Measurements from ENCODE around the gene GRID2IP. TPM values are rescaled to one million over a fixed set of nuclear protein-coding genes. Genes with fewer than 3 reads are reported as not detected.

The GRID2IP gene
- total and polyA plus RNA-seq, 8 donors, result 0.47 to 1.00 (median 0.66) TPM

DNA sequence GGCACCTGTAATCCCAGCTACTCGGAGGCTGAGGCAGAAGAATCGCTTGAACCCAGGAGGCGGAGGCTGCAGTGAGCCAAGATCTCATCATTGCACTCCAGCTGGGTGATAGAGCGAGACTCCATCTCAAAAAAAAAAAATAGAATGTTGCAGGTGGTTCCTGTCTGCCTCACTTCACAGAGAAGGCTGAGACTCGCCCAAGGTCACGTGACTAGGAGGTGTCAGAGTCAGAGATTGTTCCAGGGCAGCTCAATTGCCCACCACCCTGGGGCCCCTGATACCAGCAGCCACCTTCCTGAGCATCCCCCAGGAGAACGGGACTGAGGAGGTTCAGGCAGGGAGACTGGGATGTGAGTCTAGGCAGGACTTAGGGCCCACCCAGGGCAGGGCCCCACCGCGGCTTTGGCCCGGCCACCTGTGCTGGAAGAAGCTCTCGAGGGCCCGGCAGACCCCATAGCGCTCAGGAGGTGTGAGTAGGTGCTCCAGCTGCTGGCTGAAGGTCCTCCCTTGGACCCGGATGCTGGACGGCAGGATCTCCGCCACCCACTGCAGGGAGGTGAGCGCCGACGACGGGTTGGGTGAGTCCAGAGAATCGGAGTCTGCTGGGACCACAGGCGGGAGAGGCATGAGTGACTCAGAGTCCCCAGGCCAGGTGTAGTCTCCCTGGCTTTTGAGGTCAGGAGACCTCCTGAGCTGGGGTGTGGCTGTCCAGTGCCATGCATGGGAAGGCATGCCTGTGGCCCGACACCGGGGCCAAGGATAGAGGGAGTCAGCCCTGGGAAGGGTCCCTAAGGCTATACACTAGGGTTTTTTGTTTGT, 30.9 kb downstream of the GRID2IP start:
- 62 to 67% methylated on average over 22 to 24 of the region's 24 CpGs for WGBS, 2 donors
- Histone ChIP-seq H3K36me3 (no peaks in the 10 kb centered on the region), H3K4me3 (no peak overlapping the region), H3K4me1 (peaks cover 0 to 3% (median 3%) of the 10 kb centered on the region in 3 donors), H3K27ac (no peak overlapping the region), H3K9me3 (no peaks in the 10 kb centered on the region), H3K27me3 (peaks cover 0 to 10% (median 0%) of the 10 kb centered on the region in 4 donors)
- TF ChIP-seq CTCF (IDR thresholded peaks at IDR 0.05), result no peak
- no peak for DNase-seq
- no peak for ATAC-seq
- no peak for FAIRE-seq
- intact Hi-C loops (cut with DNase I), result no loop called here

GRCh38 chr7:6516387-6516983, 34.8 kb downstream of the GRID2IP start:
- peak; percentile 69 to 75 (median 74) for TF ChIP-seq CTCF (IDR thresholded peaks at IDR 0.05)
- Histone ChIP-seq H3K27ac (no peak overlapping the region), H3K9me3 (no peaks in the 10 kb centered on the region), H3K4me3 (peak overlapping the region in 1 of 4 donors; percentile 25), H3K4me1 (peaks cover 0 to 3% (median 3%) of the 10 kb centered on the region in 3 donors), H3K27me3 (peaks cover 0 to 10% (median 0%) of the 10 kb centered on the region in 4 donors), H3K36me3 (no peaks in the 10 kb centered on the region)
- peak; percentile 85 to 94 (median 93) for ATAC-seq
- intact Hi-C loops (cut with DNase I), result no loop called here
- 8 to 13% methylated on average over 17 of the region's 17 CpGs for WGBS, 2 donors
- FAIRE-seq, result peak; percentile 78
- peak; percentile 75 to 91 (median 83) for DNase-seq

GRCh38 chr7:6513541-6513940, 37.7 kb downstream of the GRID2IP start:
- FAIRE-seq, result no peak
- intact Hi-C loops (cut with DNase I), result no loop called here
- ATAC-seq, result no peak
- Histone ChIP-seq H3K4me3 (no peak overlapping the region), H3K36me3 (no peaks in the 10 kb centered on the region), H3K9me3 (no peaks in the 10 kb centered on the region), H3K27me3 (peaks cover 0 to 4% (median 0%) of the 10 kb centered on the region in 4 donors), H3K4me1 (peaks cover 0 to 3% (median 3%) of the 10 kb centered on the region in 3 donors), H3K27ac (no peak overlapping the region)
- no peak for TF ChIP-seq CTCF (IDR thresholded peaks at IDR 0.05)
- DNase-seq, result no peak
- 84 to 90% methylated on average over 12 of the region's 12 CpGs for WGBS, 2 donors

GRCh38 chr7:6512892-6513291, 38.4 kb downstream of the GRID2IP start:
- intact Hi-C loops (cut with DNase I), result no loop called here
- peaks cover 0 to 3% (median 3%) of the 10 kb centered on the region in 3 donors for H3K4me1 ChIP-seq
- 78 to 81% methylated on average over 6 of the region's 6 CpGs for WGBS, 2 donors
- no peaks in the 10 kb centered on the region for H3K9me3 ChIP-seq
- no peak overlapping the region for H3K27ac ChIP-seq
- no peak for TF ChIP-seq CTCF (IDR thresholded peaks at IDR 0.05)
- DNase-seq (no peak), FAIRE-seq (no peak), ATAC-seq (no peak)
- no peak overlapping the region for H3K4me3 ChIP-seq
- no peaks in the 10 kb centered on the region for H3K27me3 ChIP-seq
- H3K36me3 ChIP-seq, result no peaks in the 10 kb centered on the region

Data from pancreas (tissue), 10 donors.